SU-DHL-6 (cell line): ENCODE results near the gene OTOS.

ENCODE experiments used
- H2AFZ ChIP-seq: fragments of 200-600 bp; sonication (generic); 2 replicates; pipeline ENCODE4 v1.6.1; 2014; ENCODE audit warnings: low read depth, mild to moderate bottlenecking, moderate library complexity, mixed read lengths, antibody characterized with exemption, low read length; ENCODE audit not compliant: severe bottlenecking
- H3F3A ChIP-seq: fragments of 200-600 bp; shearing (Covaris generic); 2 replicates; pipeline ENCODE4 v1.6.0; 2016; ENCODE audit warnings: antibody characterized with exemption, mild to moderate bottlenecking; ENCODE audit not compliant: insufficient read depth
- H3K27ac ChIP-seq: fragments of 200-600 bp; sonication (generic); 2 replicates; pipeline ENCODE4 v1.5.1; 2016; ENCODE audit warnings: low read depth, mild to moderate bottlenecking, low read length, moderate library complexity, mixed read lengths
- H3K27me3 ChIP-seq: fragments of 200-600 bp; sonication (generic), shearing (Covaris generic); 2 replicates; pipeline ENCODE4 v1.6.0; 2014; ENCODE audit warnings: mild to moderate bottlenecking, low read length
- H3K36me3 ChIP-seq: fragments of 200-600 bp; sonication (generic); 2 replicates; pipeline ENCODE4 v1.6.1; 2014; ENCODE audit warnings: mild to moderate bottlenecking, low read length, mixed read lengths
- H3K4me2 ChIP-seq: fragments of 300-600, 200-600 bp; shearing (Covaris generic), sonication (generic); 2 replicates; pipeline ENCODE4 v1.6.0; 2014; ENCODE audit warnings: low read length, low read depth, mild to moderate bottlenecking; ENCODE audit not compliant: poor library complexity, severe bottlenecking
- H3K4me3 ChIP-seq: fragments of 200-600 bp; sonication (generic); 2 replicates; pipeline ENCODE4 v1.5.1; 2014; ENCODE audit warnings: antibody characterized with exemption, low read length, mild to moderate bottlenecking, mixed read lengths; ENCODE audit not compliant: insufficient read depth, poor library complexity, severe bottlenecking
- H3K79me2 ChIP-seq: fragments of 200-600 bp; sonication (generic); 2 replicates; pipeline ENCODE4 v1.6.1; 2014; ENCODE audit warnings: mild to moderate bottlenecking, low read length, moderate library complexity; ENCODE audit not compliant: insufficient read depth
- H3K9ac ChIP-seq: fragments of 200-600 bp; sonication (generic); 2 replicates; pipeline ENCODE4 v1.7.0; 2014; ENCODE audit warnings: mild to moderate bottlenecking, low read length
- H3K9me2 ChIP-seq: fragments of 200-600 bp; sonication (generic); replicated peaks from 2 replicates; pipeline ENCODE4 v1.6.1; 2014; ENCODE audit warnings: low read length; ENCODE audit not compliant: insufficient read depth
- H3K9me3 ChIP-seq: fragments of 200-600 bp; sonication (generic); 2 replicates; pipeline ENCODE4 v1.6.1; 2014; ENCODE audit warnings: low read length, mixed read lengths; ENCODE audit not compliant: insufficient read depth
- H4K20me1 ChIP-seq: fragments of 200-600 bp; sonication (generic); 2 replicates; pipeline ENCODE4 v1.6.1; 2014; ENCODE audit warnings: low read depth, mild to moderate bottlenecking, antibody characterized with exemption, low read length, moderate library complexity, mixed read lengths
- CTCF ChIP-seq: fragments of 200-600 bp; sonication (generic); IDR thresholded peaks from one replicate; pipeline ENCODE4 v1.5.1; 2017; ENCODE audit warnings: antibody characterized with exemption, mild to moderate bottlenecking, low read length, moderate library complexity; ENCODE audit not compliant: insufficient read depth, poor library complexity, severe bottlenecking
- EZH2phosphoT487 ChIP-seq: fragments of 200-600 bp; sonication (generic), shearing (Covaris generic); conservative IDR thresholded peaks from 2 replicates; pipeline ENCODE4 v1.6.1; 2018; ENCODE audit warnings: mild to moderate bottlenecking, antibody characterized with exemption, low read length, moderate library complexity, mixed read lengths

The OTOS gene

DNA sequence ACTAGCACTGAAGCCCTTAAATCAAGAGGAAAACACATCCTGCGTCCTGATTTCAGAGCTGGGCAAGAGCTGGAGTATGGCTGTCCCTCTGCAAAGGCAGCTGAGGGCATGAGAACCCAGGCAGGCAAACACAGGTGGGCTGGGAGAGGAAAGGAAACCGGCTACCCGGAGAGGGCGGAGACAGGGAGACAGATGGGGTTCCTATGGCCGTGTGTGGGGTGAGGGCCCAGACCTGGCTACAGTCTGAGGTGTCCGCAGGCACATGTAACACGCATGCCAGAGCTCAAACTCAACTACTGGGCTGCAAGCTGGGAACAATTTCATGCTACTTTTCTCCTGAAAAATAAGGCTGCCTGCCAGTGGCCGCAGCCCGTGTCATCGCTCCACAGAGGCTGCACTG lies 7.1 kb downstream of the OTOS start:
- no peaks in the 10 kb centered on the region for H4K20me1 ChIP-seq
- no peak overlapping the region for H3K9ac ChIP-seq
- H3K9me2 ChIP-seq = no peaks in the 10 kb centered on the region
- TF ChIP-seq CTCF (no peak), EZH2phosphoT487 (no peak)
- H3K36me3 ChIP-seq = no peaks in the 10 kb centered on the region
- no peaks in the 10 kb centered on the region for H3K27me3 ChIP-seq
- peaks cover 19% of the 10 kb centered on the region for H3K79me2 ChIP-seq
- H3F3A ChIP-seq = no peaks in the 10 kb centered on the region
- no peaks in the 10 kb centered on the region for H3K9me3 ChIP-seq
- no peak overlapping the region for H2AFZ ChIP-seq
- no peak overlapping the region for H3K27ac ChIP-seq
- no peak overlapping the region for H3K4me2 ChIP-seq
- H3K4me3 ChIP-seq = no peak overlapping the region

GRCh38 chr2:240132651-240132980 lies 7.8 kb downstream of the OTOS start:
- Histone ChIP-seq H3K4me2 (no peak overlapping the region), H3K27me3 (no peaks in the 10 kb centered on the region), H3K27ac (no peak overlapping the region), H3K9me2 (no peaks in the 10 kb centered on the region), H3K9me3 (no peaks in the 10 kb centered on the region), H4K20me1 (no peaks in the 10 kb centered on the region), H3F3A (no peaks in the 10 kb centered on the region), H3K9ac (no peak overlapping the region), H3K36me3 (no peaks in the 10 kb centered on the region), H2AFZ (no peak overlapping the region), H3K4me3 (no peak overlapping the region), H3K79me2 (peaks cover 19% of the 10 kb centered on the region)
- TF ChIP-seq EZH2phosphoT487 (no peak), CTCF (no peak)

DNA sequence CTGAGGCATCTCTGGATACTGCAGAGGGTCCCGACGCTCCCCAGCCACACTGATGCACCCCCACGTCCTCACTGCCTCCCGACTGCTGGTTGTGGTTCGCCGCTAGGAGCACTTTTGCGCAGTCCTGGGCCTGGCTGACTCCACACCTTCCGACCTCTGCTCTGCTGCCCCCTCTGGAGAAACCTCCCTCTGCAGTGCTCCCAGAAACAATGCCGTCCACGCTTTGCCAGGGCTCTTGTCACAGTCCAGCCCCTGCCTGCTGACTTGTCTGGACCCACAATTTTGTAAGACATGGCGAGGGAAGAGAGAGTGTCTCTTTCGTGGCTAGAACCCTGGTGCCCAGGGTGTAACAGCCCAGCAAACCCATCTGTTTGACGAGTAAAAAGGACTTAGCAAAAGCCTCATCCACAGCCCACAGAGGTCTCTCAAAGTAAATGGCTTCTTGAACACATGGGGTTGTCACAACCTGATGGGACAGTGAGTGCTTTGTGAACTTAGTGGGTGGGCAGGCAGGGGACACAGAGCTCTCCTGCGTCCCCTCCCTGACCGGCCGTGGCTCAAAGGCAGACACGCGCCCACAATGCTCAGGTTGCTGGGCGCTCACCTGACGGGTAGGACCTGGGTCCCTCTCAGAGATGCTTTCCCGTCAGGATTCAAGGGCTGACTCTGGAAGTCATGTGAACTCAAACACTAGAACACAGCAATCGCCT lies 8.4 kb downstream of the OTOS start:
- Histone ChIP-seq H3K9me3 (no peaks in the 10 kb centered on the region), H2AFZ (no peak overlapping the region), H3K4me3 (no peak overlapping the region), H3K9me2 (no peaks in the 10 kb centered on the region), H4K20me1 (no peaks in the 10 kb centered on the region), H3K27ac (no peak overlapping the region), H3K9ac (no peak overlapping the region), H3K36me3 (no peaks in the 10 kb centered on the region), H3F3A (no peaks in the 10 kb centered on the region), H3K27me3 (no peaks in the 10 kb centered on the region), H3K4me2 (no peak overlapping the region), H3K79me2 (peaks cover 19% of the 10 kb centered on the region)
- TF ChIP-seq EZH2phosphoT487 = no peak
- no peak for TF ChIP-seq CTCF
